Large intestine (tissue), 3 donors: ENCODE measurements around the gene CISH. TPM values are rescaled to one million over a fixed set of nuclear protein-coding genes. Genes with fewer than 3 reads are reported as not detected.

Source experiments
- DNase-seq, 2 donors: peaks; one replicate each; pipeline versions ENCODE4 v3.0.0 to v3.0.0-alpha.2; 2013
- H3K27ac ChIP-seq: one replicate; pipeline ENCODE4 v1.5.1; 2013; ENCODE audit warnings: low read length
- H3K27me3 ChIP-seq: 2 replicates; pipeline ENCODE4 v1.6.1; 2013; ENCODE audit warnings: low read length; ENCODE audit not compliant: control insufficient read depth, insufficient read depth
- H3K36me3 ChIP-seq: 2 replicates; pipeline ENCODE4 v1.6.1; 2013; ENCODE audit warnings: low read length; ENCODE audit not compliant: control insufficient read depth, insufficient read depth
- H3K4me1 ChIP-seq: one replicate; pipeline ENCODE4 v1.6.1; 2013; ENCODE audit warnings: low read length; ENCODE audit not compliant: control insufficient read depth, insufficient read depth
- H3K4me3 ChIP-seq: one replicate; pipeline ENCODE4 v1.5.1; 2013; ENCODE audit warnings: low read length
- H3K9me3 ChIP-seq: one replicate; pipeline ENCODE4 v1.6.1; 2013; ENCODE audit warnings: mild to moderate bottlenecking, low read depth, low read length, moderate library complexity; ENCODE audit not compliant: control insufficient read depth
- WGBS: methylation state at CpG from one replicate; pipeline ENCODE4 v1.1.5; 2013; ENCODE audit warnings: low lambda C conversion rate; ENCODE audit not compliant: insufficient coverage; 5-methylcytosine and 5-hydroxymethylcytosine counted together
- polyA plus RNA-seq: library from polyadenylated mRNA; unstranded; fragments of 120-200 nt; gene quantifications from one replicate; pipeline ENCODE4 v1.2.1, GENCODE V29; 2013

Gene CISH
- polyA plus RNA-seq, 1 donor = 47.8 TPM

- H3K9me3 ChIP-seq = no peaks in the 10 kb centered on the region
- WGBS = no CpG with 5 or more reads among the region's 6 CpGs
- no peak overlapping the region for H3K27ac ChIP-seq
- peaks cover 49% of the 10 kb centered on the region for H3K36me3 ChIP-seq
- H3K4me1 ChIP-seq = peaks cover 6% of the 10 kb centered on the region
- H3K27me3 ChIP-seq = no peaks in the 10 kb centered on the region
- DNase-seq = no peak
- no peak overlapping the region for H3K4me3 ChIP-seq
Observed at GRCh38 chr3:50639055-50639494, 27.5 kb upstream of the CISH start.

GRCh38 chr3:50637945-50638344, 26.4 kb upstream of the CISH start:
- H3K4me3 ChIP-seq = no peak overlapping the region
- no peak overlapping the region for H3K27ac ChIP-seq
- no peak for DNase-seq
- no peaks in the 10 kb centered on the region for H3K9me3 ChIP-seq
- H3K4me1 ChIP-seq = peaks cover 6% of the 10 kb centered on the region
- H3K27me3 ChIP-seq = no peaks in the 10 kb centered on the region
- peaks cover 38% of the 10 kb centered on the region for H3K36me3 ChIP-seq
- 67% methylated on average over 1 of the region's 3 CpGs for WGBS

GRCh38 chr3:50637011-50637410, 25.4 kb upstream of the CISH start:
- no peak overlapping the region for H3K27ac ChIP-seq
- H3K9me3 ChIP-seq = no peaks in the 10 kb centered on the region
- H3K36me3 ChIP-seq = peaks cover 30% of the 10 kb centered on the region
- peaks cover 6% of the 10 kb centered on the region for H3K4me1 ChIP-seq
- H3K4me3 ChIP-seq = no peak overlapping the region
- no CpG with 5 or more reads among the region's 4 CpGs for WGBS
- no peak for DNase-seq
- no peaks in the 10 kb centered on the region for H3K27me3 ChIP-seq

GRCh38 chr3:50635066-50635465, 23.5 kb upstream of the CISH start:
- no peak for DNase-seq
- Histone ChIP-seq H3K9me3 (no peaks in the 10 kb centered on the region), H3K27me3 (no peaks in the 10 kb centered on the region), H3K4me3 (no peak overlapping the region), H3K4me1 (peaks cover 6% of the 10 kb centered on the region), H3K27ac (no peak overlapping the region), H3K36me3 (peaks cover 24% of the 10 kb centered on the region)

GRCh38 chr3:50633230-50633790, 21.7 kb upstream of the CISH start:
- no peaks in the 10 kb centered on the region for H3K27me3 ChIP-seq
- H3K4me1 ChIP-seq = peaks cover 6% of the 10 kb centered on the region
- WGBS = no CpG with 5 or more reads among the region's 5 CpGs
- no peak for DNase-seq
- peaks cover 32% of the 10 kb centered on the region for H3K36me3 ChIP-seq
- no peaks in the 10 kb centered on the region for H3K9me3 ChIP-seq
- H3K4me3 ChIP-seq = no peak overlapping the region
- H3K27ac ChIP-seq = no peak overlapping the region

- Histone ChIP-seq H3K4me3 (no peak overlapping the region), H3K4me1 (peaks cover 6% of the 10 kb centered on the region), H3K27me3 (no peaks in the 10 kb centered on the region), H3K36me3 (peaks cover 37% of the 10 kb centered on the region), H3K27ac (no peak overlapping the region), H3K9me3 (no peaks in the 10 kb centered on the region)
- DNase-seq = no peak
- WGBS = 10% methylated on average over 2 of the region's 5 CpGs
Observed at GRCh38 chr3:50632450-50632849, 20.9 kb upstream of the CISH start.

- WGBS = 80% methylated on average over 1 of the region's 7 CpGs
- H3K27me3 ChIP-seq = no peaks in the 10 kb centered on the region
- H3K4me3 ChIP-seq = no peak overlapping the region
- H3K36me3 ChIP-seq = peaks cover 43% of the 10 kb centered on the region
- no peaks in the 10 kb centered on the region for H3K9me3 ChIP-seq
- no peak for DNase-seq
- peaks cover 3% of the 10 kb centered on the region for H3K4me1 ChIP-seq
- H3K27ac ChIP-seq = no peak overlapping the region
Observed at GRCh38 chr3:50630877-50631276, 19.3 kb upstream of the CISH start.

GRCh38 chr3:50630394-50630793, 18.8 kb upstream of the CISH start:
- no peak for DNase-seq
- Histone ChIP-seq H3K9me3 (no peaks in the 10 kb centered on the region), H3K4me1 (peaks cover 3% of the 10 kb centered on the region), H3K27ac (no peak overlapping the region), H3K36me3 (peaks cover 46% of the 10 kb centered on the region), H3K27me3 (no peaks in the 10 kb centered on the region), H3K4me3 (no peak overlapping the region)
- WGBS = no CpG with 5 or more reads among the region's 6 CpGs

GRCh38 chr3:50628601-50629000, 17.0 kb upstream of the CISH start:
- Histone ChIP-seq H3K36me3 (peaks cover 42% of the 10 kb centered on the region), H3K27me3 (no peaks in the 10 kb centered on the region), H3K9me3 (no peaks in the 10 kb centered on the region), H3K4me3 (no peak overlapping the region), H3K27ac (no peak overlapping the region), H3K4me1 (peaks cover 7% of the 10 kb centered on the region)
- no CpG with 5 or more reads among the region's 3 CpGs for WGBS
- DNase-seq = no peak

GRCh38 chr3:50627407-50628051, 16.0 kb upstream of the CISH start:
- Histone ChIP-seq H3K27me3 (no peaks in the 10 kb centered on the region), H3K27ac (no peak overlapping the region), H3K9me3 (no peaks in the 10 kb centered on the region), H3K4me3 (no peak overlapping the region), H3K36me3 (peaks cover 46% of the 10 kb centered on the region), H3K4me1 (peaks cover 11% of the 10 kb centered on the region)
- DNase-seq = no peak
- no CpG with 5 or more reads among the region's 6 CpGs for WGBS

GRCh38 chr3:50626401-50626800, 14.8 kb upstream of the CISH start:
- peaks cover 11% of the 10 kb centered on the region for H3K4me1 ChIP-seq
- DNase-seq = no peak
- no peak overlapping the region for H3K27ac ChIP-seq
- no CpG with 5 or more reads among the region's 3 CpGs for WGBS
- peaks cover 50% of the 10 kb centered on the region for H3K36me3 ChIP-seq
- no peaks in the 10 kb centered on the region for H3K9me3 ChIP-seq
- no peak overlapping the region for H3K4me3 ChIP-seq
- no peaks in the 10 kb centered on the region for H3K27me3 ChIP-seq
